Panc1 (cell line): ENCODE measurements around the gene DEPP1.

Source experiments
- POLR2AphosphoS5 ChIP-seq: IDR thresholded peaks from 2 replicates; pipeline ENCODE4 v1.6.1; 2012; ENCODE audit warnings: mild to moderate bottlenecking, low read depth, low read length, moderate library complexity
- REST ChIP-seq, 2 experiments: IDR thresholded peaks; 2 replicates each; pipeline ENCODE4 v1.6.1; 2011 to 2012; ENCODE audit warnings: low read depth in 2 of 2, control low read depth in 1 of 2, low read length in 1 of 2, mild to moderate bottlenecking in 1 of 2, moderate library complexity in 1 of 2; ENCODE audit not compliant: insufficient read depth in 1 of 2

- TF ChIP-seq REST (IDR thresholded peaks at IDR 0.05; ENCODE audit: insufficient read depth in 1 of 2, low read depth in 2 of 2, low read length in 1 of 2) = no peak
- no peak for TF ChIP-seq POLR2AphosphoS5
Observed at GRCh38 chr10:44952779-44953231, 25.8 kb downstream of the DEPP1 start.
